Motor neuron (in vitro differentiated cells): Measurements from ENCODE around the gene ACY1. TPM values are rescaled to one million over a fixed set of nuclear protein-coding genes. Genes with fewer than 3 reads are reported as not detected.
A peak's percentile ranks its signal among the peaks of the same experiment; 100 is the strongest.

Experiments
- ATAC-seq, 8 experiments: fragments of 200-7000 bp; cut with Tn5 transposase; replicated peaks in 6 of 8; 2 replicates each; pipeline ENCODE4 v1.8.0; 2021; ENCODE audit warnings: mild to moderate bottlenecking in 8 of 8, moderate library complexity in 8 of 8
- H3K27ac ChIP-seq, 2 donors: fragments of 250-450 bp; sonication (Bioruptor Pico); 2 replicates each; pipeline ENCODE4 v1.9.0; 2021; ENCODE audit warnings: antibody characterized with exemption in 2 of 2, mild to moderate bottlenecking in 2 of 2, moderate library complexity in 1 of 2
- H3K4me1 ChIP-seq, 2 donors: fragments of 250-450 bp; sonication (Bioruptor Pico); replicated peaks in 1 of 2; 2 replicates each; pipeline ENCODE4 v1.6.1; 2021; ENCODE audit warnings: antibody characterized with exemption in 2 of 2, mild to moderate bottlenecking in 2 of 2, moderate library complexity in 1 of 2
- H3K4me3 ChIP-seq, 5 donors: fragments of 250-450 bp; sonication (Bioruptor Pico); 2 replicates each; pipeline ENCODE4 v1.9.0; 2021; ENCODE audit warnings: antibody characterized with exemption in 5 of 5, mild to moderate bottlenecking in 5 of 5, moderate library complexity in 4 of 5
- WGBS, 10 experiments: fragments of 450-650 bp; shearing (Covaris generic); methylation state at CpG; one replicate each; pipeline ENCODE4 v1.0.0; 2022; 5-methylcytosine and 5-hydroxymethylcytosine counted together
- in situ Hi-C, 9 experiments: fragments of 400-800 bp; cut with MboI; loops; one replicate each; pipeline ENCODE4 v1.15.0; 2021; ENCODE audit warnings: low sequenced_read_pairs in 9 of 9, low pct_unique_long_range_greater_than_20kb in 2 of 9; ENCODE audit not compliant: unreplicated experiment in 9 of 9
- total RNA-seq, 8 experiments: library from RNA; unstranded; fragments of 300-600 nt; gene quantifications; 2 replicates each; pipeline versions ENCODE4 v1.2.3 to v1.2.4, GENCODE V29; 2022

Gene ACY1
- total RNA-seq, 8 experiments from 2014 or later: 6.0 to 136 (median 22.4) TPM

GRCh38 chr3:52014613-52015012, 31.3 kb downstream of the ACY1 start:
- in situ Hi-C loops: loop anchor here in 3 of 9 experiments (25.0 kb wide), 1 partner anchor 123 kb away; no protein-coding TSS in a partner anchor
- 59 to 92% (median 83%) methylated on average over 1 to 4 of the region's 8 CpGs; no CpG with 5 or more reads in 5 of the 10 experiments for WGBS, 10 experiments
- Histone ChIP-seq H3K4me3 (no peak overlapping the region), H3K4me1 (no peaks in the 10 kb centered on the region), H3K27ac (no peak overlapping the region)
- ATAC-seq: peak in 4 of 8 experiments; percentile 15 to 60 (median 28)

GRCh38 chr3:52015438-52016228, 32.3 kb downstream of the ACY1 start:
- in situ Hi-C loops: loop anchor here in 3 of 9 experiments (25.0 kb wide), 1 partner anchor 122 kb away; no protein-coding TSS in a partner anchor

GRCh38 chr3:52017586-52017985, 34.3 kb downstream of the ACY1 start:
- Histone ChIP-seq H3K4me3 (no peak overlapping the region), H3K4me1 (peaks cover 8 to 12% of the 10 kb centered on the region in 2 donors), H3K27ac (no peak overlapping the region)
- in situ Hi-C loops: loop anchor here in 3 of 9 experiments (25.0 kb wide), 1 partner anchor 120 kb away; no protein-coding TSS in a partner anchor
- WGBS, 10 experiments: 80 to 90% (median 80%) methylated on average over 1 to 6 of the region's 11 CpGs; no CpG with 5 or more reads in 5 of the 10 experiments
- peak in 4 of 8 experiments; percentile 11 to 40 (median 25) for ATAC-seq

More at GRCh38 chr3:52015438-52016228, 32.3 kb downstream of the ACY1 start:
- no peak overlapping the region for H3K4me3 ChIP-seq
- 100% methylated on average over 1 of the region's 13 CpGs; no CpG with 5 or more reads in 9 of the 10 experiments for WGBS, 10 experiments
- peak overlapping the region in 1 of 2 donors; percentile 59 for H3K27ac ChIP-seq
- ATAC-seq: no peak
- no peaks in the 10 kb centered on the region for H3K4me1 ChIP-seq

- H3K4me1 ChIP-seq: peaks cover 8 to 13% of the 10 kb centered on the region in 2 donors
- 85 to 100% (median 91%) methylated on average over 1 to 14 of the region's 21 CpGs; no CpG with 5 or more reads in 4 of the 10 experiments for WGBS, 10 experiments
- no peak overlapping the region for H3K27ac ChIP-seq
- in situ Hi-C loops: loop anchor here in 3 of 9 experiments (25.0 kb wide), 1 partner anchor 119 kb away; no protein-coding TSS in a partner anchor
- H3K4me3 ChIP-seq: no peak overlapping the region
- ATAC-seq: no peak
Observed at GRCh38 chr3:52018319-52019000, 35.1 kb downstream of the ACY1 start.

GRCh38 chr3:52019352-52020080, 36.2 kb downstream of the ACY1 start:
- Histone ChIP-seq H3K4me1 (peaks cover 8 to 13% of the 10 kb centered on the region in 2 donors), H3K27ac (no peak overlapping the region), H3K4me3 (no peak overlapping the region)
- ATAC-seq: no peak
- 64 to 100% (median 80%) methylated on average over 1 to 7 of the region's 17 CpGs; no CpG with 5 or more reads in 4 of the 10 experiments for WGBS, 10 experiments
- in situ Hi-C loops: loop anchor here in 3 of 9 experiments (25.0 kb wide), 1 partner anchor 118 kb away; no protein-coding TSS in a partner anchor

- H3K27ac ChIP-seq: no peak overlapping the region
- WGBS, 10 experiments: 20 to 90% (median 90%) methylated on average over 1 to 2 of the region's 7 CpGs; no CpG with 5 or more reads in 7 of the 10 experiments
- peaks cover 11 to 15% of the 10 kb centered on the region in 2 donors for H3K4me1 ChIP-seq
- no peak for ATAC-seq
- in situ Hi-C loops: loop anchor here in 3 of 9 experiments (25.0 kb wide), 1 partner anchor 117 kb away; no protein-coding TSS in a partner anchor
- no peak overlapping the region for H3K4me3 ChIP-seq
Observed at GRCh38 chr3:52020796-52021195, 37.5 kb downstream of the ACY1 start.

GRCh38 chr3:52021489-52022268, 38.3 kb downstream of the ACY1 start:
- in situ Hi-C loops: loop anchor here in 3 of 9 experiments (25.0 kb wide), 1 partner anchor 116 kb away; no protein-coding TSS in a partner anchor
- no peak overlapping the region for H3K27ac ChIP-seq
- 55 to 100% (median 86%) methylated on average over 2 to 5 of the region's 10 CpGs; no CpG with 5 or more reads in 3 of the 10 experiments for WGBS, 10 experiments
- H3K4me3 ChIP-seq: no peak overlapping the region
- H3K4me1 ChIP-seq: peaks cover 13 to 19% of the 10 kb centered on the region in 2 donors
- ATAC-seq: peak in 7 of 8 experiments; percentile 50 to 82 (median 68)

GRCh38 chr3:52022323-52023100, 39.2 kb downstream of the ACY1 start:
- Histone ChIP-seq H3K4me1 (peaks cover 13 to 19% of the 10 kb centered on the region in 2 donors), H3K4me3 (no peak overlapping the region), H3K27ac (no peak overlapping the region)
- 10 to 100% (median 74%) methylated on average over 1 to 9 of the region's 20 CpGs; no CpG with 5 or more reads in 2 of the 10 experiments for WGBS, 10 experiments
- in situ Hi-C loops: loop anchor here in 3 of 9 experiments (25.0 kb wide), 1 partner anchor 115 kb away; no protein-coding TSS in a partner anchor
- ATAC-seq: peak in 4 of 8 experiments; percentile 22 to 48 (median 28)

- WGBS, 10 experiments: 54 to 100% (median 92%) methylated on average over 1 to 3 of the region's 3 CpGs; no CpG with 5 or more reads in 7 of the 10 experiments
- no peak for ATAC-seq
- in situ Hi-C loops: loop anchor here in 3 of 9 experiments (25.0 kb wide), 1 partner anchor 114 kb away; no protein-coding TSS in a partner anchor
- Histone ChIP-seq H3K27ac (no peak overlapping the region), H3K4me3 (no peak overlapping the region), H3K4me1 (peaks cover 13 to 19% of the 10 kb centered on the region in 2 donors)
Observed at GRCh38 chr3:52023101-52023770, 39.9 kb downstream of the ACY1 start.

- peak in 1 of 8 experiments; percentile 23 for ATAC-seq
- no peak overlapping the region for H3K4me3 ChIP-seq
- in situ Hi-C loops: loop anchor here in 3 of 9 experiments (25.0 kb wide), 1 partner anchor 113 kb away; no protein-coding TSS in a partner anchor
- peaks cover 19 to 21% of the 10 kb centered on the region in 2 donors for H3K4me1 ChIP-seq
- 67 to 100% (median 80%) methylated on average over 1 to 5 of the region's 8 CpGs; no CpG with 5 or more reads in 5 of the 10 experiments for WGBS, 10 experiments
- no peak overlapping the region for H3K27ac ChIP-seq
Observed at GRCh38 chr3:52023860-52024764, 40.8 kb downstream of the ACY1 start.
